Activated B cell treated with CpG ODN at 0.5 μM for 24 hours (primary cell): Measurements from ENCODE around the gene KCNJ11. TPM values are rescaled to one million over a fixed set of nuclear protein-coding genes. Genes with fewer than 3 reads are reported as not detected.

ENCODE experiments used
- ATAC-seq: fragments of 200-7000 bp; cut with Tn5 transposase; one replicate; pipeline ENCODE4 v1.10.0; 2021; ENCODE audit warnings: low read depth, mild to moderate bottlenecking, moderate library complexity
- CTCF ChIA-PET: fragments of 350-600 bp; sonication (Branson Sonifier 250); formaldehyde crosslinking; loops from one replicate; lab custom pipeline; 2021; ENCODE audit warnings: antibody characterized with exemption; lab: Charles Lee
- POLR2A ChIA-PET: fragments of 350-600 bp; sonication (Branson Sonifier 250); formaldehyde crosslinking; loops from one replicate; lab custom pipeline; 2021; ENCODE audit warnings: antibody characterized with exemption; lab: Charles Lee
- DNase-seq: peaks from one replicate; pipeline ENCODE4 v3.0.0; 2022
- H3K27ac Mint-ChIP-seq: one replicate; pipeline ENCODE4 v1.8.0; 2020; ENCODE audit warnings: mixed read lengths
- H3K27me3 Mint-ChIP-seq: one replicate; pipeline ENCODE4 v1.8.0; 2021; ENCODE audit warnings: mixed read lengths
- H3K36me3 Mint-ChIP-seq: one replicate; pipeline ENCODE4 v1.8.0; 2021; ENCODE audit warnings: low read depth, mixed read lengths
- H3K4me1 Mint-ChIP-seq: one replicate; pipeline ENCODE4 v1.8.0; 2021; ENCODE audit warnings: mixed read lengths
- H3K4me3 Mint-ChIP-seq: one replicate; pipeline ENCODE4 v1.8.0; 2020; ENCODE audit warnings: mild to moderate bottlenecking, mixed read lengths
- H3K9me3 Mint-ChIP-seq: one replicate; pipeline ENCODE4 v1.8.0; 2020; ENCODE audit warnings: mixed read lengths
- intact Hi-C: fragments of 100-400 bp; cut with micrococcal nuclease; formaldehyde crosslinking; loops from one replicate; pipeline ENCODE4 v1.15.1; 2024
- total RNA-seq: library from RNA; stranded (reverse); gene quantifications from 2 replicates; pipeline ENCODE4 v1.2.3, GENCODE V29; 2022
- TF ChIP-seq, protein P1 (sequence below): fragments of 200-600 bp; IDR thresholded peaks from one replicate; pipeline ENCODE4 v1.8.0; 2022; ENCODE audit warnings: antibody characterized with exemption, mild to moderate bottlenecking

The KCNJ11 gene
- total RNA-seq, 1 donor from 2014 or later, result 1.2 TPM

DNA sequence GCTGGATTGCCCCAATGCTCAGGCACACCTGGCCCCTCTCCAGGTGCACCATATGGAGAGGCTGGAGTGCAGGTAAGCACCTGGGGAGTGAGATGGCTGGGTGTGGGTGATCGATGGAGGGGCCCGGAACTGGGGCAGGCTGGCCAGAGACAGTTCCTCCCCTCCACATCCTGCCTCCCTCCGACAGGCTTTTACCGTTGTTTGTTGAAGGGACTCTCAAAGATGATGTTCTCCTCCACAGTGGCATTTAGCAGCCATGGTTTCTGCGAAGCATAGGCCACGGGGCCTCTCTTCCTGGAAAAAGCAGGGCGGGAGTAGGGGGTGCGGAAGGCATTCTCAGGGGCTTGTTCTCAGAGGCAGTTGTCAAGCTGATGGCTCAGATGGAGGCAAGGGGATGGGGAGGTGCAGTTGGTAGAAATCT lies 25.9 kb upstream of the KCNJ11 start:
- ATAC-seq (no peak), DNase-seq (no peak)
- ChIA-PET POLR2A (no interaction called here), CTCF (no interaction called here)
- TF ChIP-seq, protein P1, sequence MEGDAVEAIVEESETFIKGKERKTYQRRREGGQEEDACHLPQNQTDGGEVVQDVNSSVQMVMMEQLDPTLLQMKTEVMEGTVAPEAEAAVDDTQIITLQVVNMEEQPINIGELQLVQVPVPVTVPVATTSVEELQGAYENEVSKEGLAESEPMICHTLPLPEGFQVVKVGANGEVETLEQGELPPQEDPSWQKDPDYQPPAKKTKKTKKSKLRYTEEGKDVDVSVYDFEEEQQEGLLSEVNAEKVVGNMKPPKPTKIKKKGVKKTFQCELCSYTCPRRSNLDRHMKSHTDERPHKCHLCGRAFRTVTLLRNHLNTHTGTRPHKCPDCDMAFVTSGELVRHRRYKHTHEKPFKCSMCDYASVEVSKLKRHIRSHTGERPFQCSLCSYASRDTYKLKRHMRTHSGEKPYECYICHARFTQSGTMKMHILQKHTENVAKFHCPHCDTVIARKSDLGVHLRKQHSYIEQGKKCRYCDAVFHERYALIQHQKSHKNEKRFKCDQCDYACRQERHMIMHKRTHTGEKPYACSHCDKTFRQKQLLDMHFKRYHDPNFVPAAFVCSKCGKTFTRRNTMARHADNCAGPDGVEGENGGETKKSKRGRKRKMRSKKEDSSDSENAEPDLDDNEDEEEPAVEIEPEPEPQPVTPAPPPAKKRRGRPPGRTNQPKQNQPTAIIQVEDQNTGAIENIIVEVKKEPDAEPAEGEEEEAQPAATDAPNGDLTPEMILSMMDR, result no peak
- H3K4me3 Mint-ChIP-seq, result no peak overlapping the region
- no peaks in the 10 kb centered on the region for H3K36me3 Mint-ChIP-seq
- peaks cover 24% of the 10 kb centered on the region for H3K27me3 Mint-ChIP-seq
- intact Hi-C loops, result no loop called here
- no peak overlapping the region for H3K27ac Mint-ChIP-seq
- H3K4me1 Mint-ChIP-seq, result no peaks in the 10 kb centered on the region
- H3K9me3 Mint-ChIP-seq, result no peaks in the 10 kb centered on the region

DNA sequence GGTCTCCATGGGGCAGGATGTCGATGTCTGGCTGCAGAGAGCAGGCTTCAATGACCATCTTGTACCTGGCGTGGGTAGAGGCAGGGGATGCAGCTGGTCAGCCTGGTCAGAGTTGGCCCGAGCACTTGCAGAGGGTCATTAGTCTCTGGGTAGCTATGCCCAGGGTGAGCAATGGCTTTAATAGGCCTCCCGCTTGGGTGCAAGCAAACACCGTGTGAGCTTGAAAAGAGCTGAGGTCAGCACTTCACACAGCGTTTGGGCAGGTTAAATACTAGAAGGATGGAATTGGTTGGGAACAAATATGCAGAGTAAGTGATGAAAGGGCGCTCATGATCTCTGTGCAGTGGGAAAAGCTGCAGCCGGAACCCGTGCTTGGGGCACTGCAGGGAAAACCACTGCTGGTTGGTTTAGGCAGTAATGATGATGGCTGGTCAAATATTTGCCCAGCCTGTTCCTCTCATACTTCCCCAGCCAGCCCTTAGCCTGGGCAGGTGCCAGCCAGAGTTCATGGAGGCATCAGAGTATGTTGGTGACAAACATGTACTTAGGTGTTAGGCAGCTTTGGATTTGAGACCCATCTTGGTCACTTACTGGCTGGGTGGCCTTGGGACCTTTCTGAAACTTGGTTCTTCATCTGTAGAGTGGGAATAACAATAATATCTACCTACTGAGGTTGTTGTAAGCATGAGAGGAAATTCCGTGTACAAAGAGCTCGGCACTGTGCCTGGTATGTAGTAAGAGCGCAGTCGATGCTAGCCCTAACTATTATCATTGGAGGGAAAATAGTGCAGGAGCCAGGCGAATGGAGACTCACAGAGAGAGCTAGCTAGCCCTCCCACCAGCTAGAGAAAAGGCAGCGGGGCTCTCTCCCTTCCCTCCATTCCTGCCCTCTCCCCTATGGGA lies 25.2 kb upstream of the KCNJ11 start:
- ATAC-seq, result no peak
- Mint-ChIP-seq H3K27me3 (peaks cover 22% of the 10 kb centered on the region), H3K36me3 (no peaks in the 10 kb centered on the region), H3K9me3 (no peaks in the 10 kb centered on the region), H3K4me1 (no peaks in the 10 kb centered on the region), H3K27ac (no peak overlapping the region), H3K4me3 (no peak overlapping the region)
- TF ChIP-seq, protein P1, result no peak
- intact Hi-C loops, result no loop called here
- POLR2A ChIA-PET, result no interaction called here
- DNase-seq, result no peak
- CTCF ChIA-PET, result no interaction called here

DNA sequence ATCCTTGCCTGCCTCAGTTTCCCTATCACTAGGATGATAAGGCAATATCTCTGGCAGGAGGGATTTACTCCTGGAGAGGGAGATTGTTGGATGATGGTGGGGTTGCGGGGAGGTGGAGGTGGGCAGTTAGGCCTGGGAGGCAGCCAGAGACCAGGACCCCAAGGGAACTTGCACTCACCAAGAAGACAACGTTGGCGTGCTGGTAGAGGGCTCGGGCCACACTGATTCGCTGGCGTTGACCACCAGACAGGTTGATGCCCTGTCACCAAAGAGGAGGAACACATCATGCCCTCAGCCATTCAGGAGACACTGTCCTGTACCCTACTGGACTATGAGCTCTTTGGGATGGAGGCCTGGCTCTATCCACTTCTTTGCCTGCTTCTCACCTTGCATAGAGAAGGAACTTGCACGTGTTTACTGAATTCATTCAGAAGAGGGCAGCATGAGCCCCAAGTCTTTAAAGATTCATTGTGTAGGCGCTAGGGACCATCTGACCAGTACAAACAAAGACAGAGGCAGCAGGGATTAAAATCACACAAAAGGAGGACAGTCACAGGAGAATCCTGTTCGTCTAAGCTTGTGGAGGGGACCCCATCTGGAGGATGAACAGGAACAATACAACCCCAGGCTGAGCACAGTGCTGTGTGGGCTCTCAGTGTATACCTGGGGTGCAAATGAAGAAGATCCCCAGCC lies 24.2 kb upstream of the KCNJ11 start:
- ChIA-PET CTCF (no interaction called here), POLR2A (no interaction called here)
- peaks cover 19% of the 10 kb centered on the region for H3K27me3 Mint-ChIP-seq
- H3K27ac Mint-ChIP-seq, result no peak overlapping the region
- DNase-seq (no peak), ATAC-seq (no peak)
- H3K4me3 Mint-ChIP-seq, result no peak overlapping the region
- no peaks in the 10 kb centered on the region for H3K36me3 Mint-ChIP-seq
- TF ChIP-seq, protein P1, result no peak
- intact Hi-C loops, result no loop called here
- no peaks in the 10 kb centered on the region for H3K4me1 Mint-ChIP-seq
- H3K9me3 Mint-ChIP-seq, result no peaks in the 10 kb centered on the region

DNA sequence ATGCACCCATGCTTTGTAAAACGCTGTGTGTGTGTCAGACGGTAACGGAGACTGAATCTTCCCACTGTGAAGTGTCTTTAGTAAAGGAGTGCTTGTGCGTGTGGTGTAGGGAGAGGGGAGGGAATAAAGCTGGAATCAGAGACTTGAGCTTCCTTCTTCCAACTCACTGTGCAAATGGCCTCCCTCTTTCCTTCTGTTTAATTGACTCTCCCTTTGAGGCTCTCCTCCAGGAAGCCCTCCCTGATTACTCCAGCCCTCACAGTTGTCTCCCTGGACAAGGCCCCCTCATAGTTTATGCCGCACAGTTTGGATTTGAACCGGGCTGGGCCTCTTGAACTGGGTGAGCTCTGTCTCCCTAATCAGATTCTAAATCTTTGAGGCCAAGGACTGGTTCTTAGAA lies 23.0 kb upstream of the KCNJ11 start:
- Mint-ChIP-seq H3K4me1 (no peaks in the 10 kb centered on the region), H3K36me3 (no peaks in the 10 kb centered on the region), H3K27ac (no peak overlapping the region), H3K4me3 (no peak overlapping the region), H3K9me3 (no peaks in the 10 kb centered on the region), H3K27me3 (peaks cover 16% of the 10 kb centered on the region)
- ATAC-seq (no peak), DNase-seq (no peak)
- intact Hi-C loops, result no loop called here
- TF ChIP-seq, protein P1, result no peak
- CTCF ChIA-PET, result no interaction called here
- POLR2A ChIA-PET, result interaction anchor here (0.7 kb wide), 1 partner anchor 45 kb away, joined by 9 read pairs; no protein-coding TSS in a partner anchor
